ENCODE results near the gene TBL1XR1. TPM values are rescaled to one million over a fixed set of nuclear protein-coding genes. Genes with fewer than 3 reads are reported as not detected.
"Not testable (repeated sequence)": the region's sequence is repeated elsewhere in the genome, so short reads cannot be mapped to it uniquely, and the experiment has no call there.

The TBL1XR1 gene
- total RNA-seq, 1 donor from 2014 or later, result 203 TPM

DNA sequence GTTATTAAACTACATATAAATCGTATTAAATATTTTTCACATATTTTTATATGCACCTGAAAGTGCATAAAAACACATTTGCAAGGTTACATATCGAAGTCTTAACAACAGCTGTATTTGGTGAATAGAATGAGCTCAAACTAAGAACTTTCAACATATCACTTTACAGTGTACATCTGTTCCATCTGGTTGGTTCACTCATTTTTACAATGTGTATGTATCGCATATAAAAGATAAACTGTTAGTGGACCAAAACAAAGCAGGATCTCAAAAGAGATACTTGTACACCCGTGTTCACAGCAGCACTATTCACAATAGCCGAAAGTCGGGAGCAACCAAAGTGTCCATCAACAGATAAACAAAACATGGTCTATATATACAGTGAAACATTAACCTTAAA lies 55.8 kb downstream of the TBL1XR1 start:
- Histone ChIP-seq H3K4me3 (ENCODE audit: low read depth, low read length) (no peak overlapping the region), H3K36me3 (ENCODE audit: control insufficient read depth, insufficient read depth, low read length) (no peaks in the 10 kb centered on the region), H3K27me3 (ENCODE audit: control insufficient read depth, insufficient read depth, low read length) (no peaks in the 10 kb centered on the region)
- FAIRE-seq (no peak), DNase-seq (ENCODE audit: low read depth) (no peak)
- TF ChIP-seq, protein P1, sequence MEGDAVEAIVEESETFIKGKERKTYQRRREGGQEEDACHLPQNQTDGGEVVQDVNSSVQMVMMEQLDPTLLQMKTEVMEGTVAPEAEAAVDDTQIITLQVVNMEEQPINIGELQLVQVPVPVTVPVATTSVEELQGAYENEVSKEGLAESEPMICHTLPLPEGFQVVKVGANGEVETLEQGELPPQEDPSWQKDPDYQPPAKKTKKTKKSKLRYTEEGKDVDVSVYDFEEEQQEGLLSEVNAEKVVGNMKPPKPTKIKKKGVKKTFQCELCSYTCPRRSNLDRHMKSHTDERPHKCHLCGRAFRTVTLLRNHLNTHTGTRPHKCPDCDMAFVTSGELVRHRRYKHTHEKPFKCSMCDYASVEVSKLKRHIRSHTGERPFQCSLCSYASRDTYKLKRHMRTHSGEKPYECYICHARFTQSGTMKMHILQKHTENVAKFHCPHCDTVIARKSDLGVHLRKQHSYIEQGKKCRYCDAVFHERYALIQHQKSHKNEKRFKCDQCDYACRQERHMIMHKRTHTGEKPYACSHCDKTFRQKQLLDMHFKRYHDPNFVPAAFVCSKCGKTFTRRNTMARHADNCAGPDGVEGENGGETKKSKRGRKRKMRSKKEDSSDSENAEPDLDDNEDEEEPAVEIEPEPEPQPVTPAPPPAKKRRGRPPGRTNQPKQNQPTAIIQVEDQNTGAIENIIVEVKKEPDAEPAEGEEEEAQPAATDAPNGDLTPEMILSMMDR (IDR thresholded peaks at IDR 0.05; ENCODE audit: insufficient read depth, low read length, severe bottlenecking), result no peak

DNA sequence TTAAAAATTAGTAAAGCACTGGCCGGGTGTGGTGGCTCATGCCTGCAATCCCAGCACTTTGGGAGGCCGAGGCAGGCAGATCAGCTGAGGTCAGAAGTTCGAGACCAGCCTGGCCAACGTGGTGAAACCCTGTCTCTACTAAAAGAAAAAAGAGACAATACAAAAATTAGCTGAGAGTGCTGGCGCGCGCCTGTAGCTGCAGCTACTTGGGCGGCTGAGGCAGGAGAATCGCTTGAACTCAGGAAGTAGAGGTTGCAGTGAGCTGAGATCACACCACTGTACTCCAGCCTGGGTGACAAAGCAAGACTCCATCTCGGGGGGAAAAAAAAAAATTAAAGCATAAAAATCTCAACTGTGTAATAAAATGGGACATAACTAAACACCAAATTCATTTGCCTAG lies 58.1 kb downstream of the TBL1XR1 start:
- H3K36me3 ChIP-seq (ENCODE audit: control insufficient read depth, insufficient read depth, low read length); DNase-seq (ENCODE audit: low read depth); H3K4me3 ChIP-seq (ENCODE audit: low read depth, low read length); H3K27me3 ChIP-seq (ENCODE audit: control insufficient read depth, insufficient read depth, low read length); FAIRE-seq: not testable (repeated sequence)

DNA sequence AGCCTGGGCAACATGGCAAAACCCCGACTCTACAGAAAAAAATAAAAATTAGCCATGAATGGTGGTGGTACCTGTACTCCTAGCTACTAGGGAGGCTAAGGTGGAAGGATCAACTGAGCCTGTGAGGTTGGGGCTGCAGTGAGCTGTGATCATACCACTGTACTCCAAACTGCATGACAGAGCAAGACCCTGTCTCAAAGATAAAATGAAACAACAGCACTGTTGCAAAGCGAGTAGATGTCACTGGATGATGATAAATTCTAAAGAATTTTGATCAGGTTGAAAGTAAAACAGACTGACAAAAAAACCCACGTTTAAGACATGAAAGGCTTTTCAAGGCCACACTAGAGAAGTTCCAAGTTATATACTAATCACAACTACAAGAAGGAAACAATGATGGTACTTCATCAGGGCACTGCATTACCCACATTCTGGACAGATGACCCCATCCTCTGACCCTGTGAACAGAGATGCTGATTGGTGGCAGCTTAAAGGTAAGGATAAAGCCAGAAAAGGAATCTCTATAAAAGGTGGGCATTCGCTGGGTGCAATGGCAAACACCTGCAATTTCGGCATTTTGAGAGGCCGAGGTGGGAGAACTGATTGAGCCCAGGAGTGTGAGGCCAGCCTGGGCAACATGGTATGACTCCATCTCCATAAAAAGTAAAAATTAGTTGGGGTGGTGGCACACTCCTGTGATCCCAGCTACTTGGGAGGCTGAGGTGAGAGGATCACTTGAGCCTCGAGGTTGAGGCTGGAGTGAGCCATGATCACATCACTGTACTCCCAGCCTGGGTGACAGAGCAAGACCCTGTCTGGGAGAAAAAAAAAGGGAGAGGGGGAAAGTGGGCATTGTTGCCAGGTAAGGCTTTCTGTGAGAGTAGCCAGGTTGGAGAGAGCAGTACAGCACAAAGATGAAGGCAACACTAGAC lies 59.2 kb downstream of the TBL1XR1 start:
- H3K4me3 ChIP-seq (ENCODE audit: low read depth, low read length), result no peak overlapping the region
- TF ChIP-seq, protein P1 (IDR thresholded peaks at IDR 0.05; ENCODE audit: insufficient read depth, low read length, severe bottlenecking), result no peak
- FAIRE-seq, result no peak
- no peak for DNase-seq (ENCODE audit: low read depth)
- H3K27me3 ChIP-seq (ENCODE audit: control insufficient read depth, insufficient read depth, low read length), result no peaks in the 10 kb centered on the region
- H3K36me3 ChIP-seq (ENCODE audit: control insufficient read depth, insufficient read depth, low read length), result peaks cover 1% of the 10 kb centered on the region

DNA sequence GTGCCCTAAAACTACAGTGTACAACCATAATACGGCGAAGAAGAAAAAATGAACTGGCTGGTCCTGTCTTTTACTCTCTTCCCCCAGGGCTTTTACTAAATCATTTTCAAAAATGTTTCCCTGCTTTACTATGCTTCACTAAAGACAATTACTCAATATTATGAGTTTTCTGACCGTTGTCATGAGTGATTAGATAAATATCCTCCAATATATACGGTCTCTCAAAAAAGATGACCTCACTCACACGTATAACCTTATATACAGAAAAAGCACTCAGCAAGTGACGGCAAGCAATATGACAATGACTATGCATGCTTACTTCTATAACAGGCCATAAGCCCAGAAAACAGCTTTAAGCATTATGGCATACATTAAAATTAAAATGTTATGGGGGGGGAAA lies 60.5 kb downstream of the TBL1XR1 start:
- H3K36me3 ChIP-seq (ENCODE audit: control insufficient read depth, insufficient read depth, low read length), result peaks cover 1% of the 10 kb centered on the region
- no peaks in the 10 kb centered on the region for H3K27me3 ChIP-seq (ENCODE audit: control insufficient read depth, insufficient read depth, low read length)
- FAIRE-seq, result no peak
- TF ChIP-seq, protein P1 (IDR thresholded peaks at IDR 0.05; ENCODE audit: insufficient read depth, low read length, severe bottlenecking), result no peak
- no peak overlapping the region for H3K4me3 ChIP-seq (ENCODE audit: low read depth, low read length)
- no peak for DNase-seq (ENCODE audit: low read depth)

DNA sequence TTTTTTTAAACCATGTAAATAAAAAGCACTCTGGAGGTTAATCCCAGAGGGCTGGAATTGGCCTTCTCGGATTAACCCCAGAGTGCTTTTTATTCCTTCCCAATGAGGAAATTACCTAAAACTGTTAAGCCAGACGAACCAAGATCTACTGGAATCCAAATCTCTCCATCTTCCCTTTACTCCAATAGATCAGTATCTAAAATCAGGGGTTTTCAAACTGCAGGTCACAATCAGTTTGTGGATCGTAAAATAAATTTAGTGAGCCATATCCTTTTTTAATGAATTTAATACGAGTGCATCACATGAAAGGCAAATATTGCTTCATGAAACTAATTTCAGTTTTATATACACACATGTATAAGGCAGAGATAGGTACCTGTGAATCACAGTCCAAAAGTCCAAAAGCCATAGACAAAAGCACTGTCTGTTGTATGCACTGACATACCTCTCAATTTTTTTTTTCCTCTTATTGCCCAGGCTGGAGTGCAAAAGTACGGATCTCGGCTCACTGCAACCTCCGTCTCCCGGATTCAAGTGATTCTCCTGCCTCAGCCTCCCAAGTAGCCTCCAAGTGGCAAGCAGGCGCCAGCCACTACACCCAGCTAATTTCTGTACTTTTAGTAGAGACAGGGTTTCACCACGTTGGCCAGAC lies 61.3 kb downstream of the TBL1XR1 start:
- DNase-seq (ENCODE audit: low read depth) (no peak), FAIRE-seq (no peak)
- Histone ChIP-seq H3K36me3 (ENCODE audit: control insufficient read depth, insufficient read depth, low read length) (peaks cover 1% of the 10 kb centered on the region), H3K27me3 (ENCODE audit: control insufficient read depth, insufficient read depth, low read length) (no peaks in the 10 kb centered on the region), H3K4me3 (ENCODE audit: low read depth, low read length) (no peak overlapping the region)
- TF ChIP-seq, protein P1 (IDR thresholded peaks at IDR 0.05; ENCODE audit: insufficient read depth, low read length, severe bottlenecking), result no peak

DNA sequence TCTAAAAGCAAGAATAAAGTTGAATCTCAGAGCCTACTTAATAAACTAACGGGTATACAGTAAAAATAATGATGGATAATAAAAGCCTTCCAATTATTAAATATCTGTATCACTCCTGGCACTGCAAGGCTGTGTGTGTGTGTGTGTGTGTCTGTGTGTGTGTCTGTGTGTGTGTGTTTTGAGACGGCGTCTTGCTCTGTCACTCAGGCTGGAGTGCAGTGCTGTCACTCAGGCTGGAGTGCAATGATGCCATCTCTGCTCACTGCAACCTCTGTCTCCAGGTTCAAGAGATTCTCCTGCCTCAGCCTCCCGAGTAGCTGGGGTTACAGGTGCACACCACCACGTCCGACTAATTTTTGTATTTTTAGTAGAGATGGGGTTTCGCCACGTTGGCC lies 62.5 kb downstream of the TBL1XR1 start:
- TF ChIP-seq, protein P1 (IDR thresholded peaks at IDR 0.05; ENCODE audit: insufficient read depth, low read length, severe bottlenecking), result no peak
- Histone ChIP-seq H3K36me3 (ENCODE audit: control insufficient read depth, insufficient read depth, low read length) (peaks cover 1% of the 10 kb centered on the region), H3K27me3 (ENCODE audit: control insufficient read depth, insufficient read depth, low read length) (no peaks in the 10 kb centered on the region), H3K4me3 (ENCODE audit: low read depth, low read length) (no peak overlapping the region)
- DNase-seq (ENCODE audit: low read depth) (no peak), FAIRE-seq (no peak)

Measured in bronchial epithelial cell (primary cell).